GM18526 (cell line): ENCODE data around the gene IFT57.

Source experiments
- POLR2A ChIP-seq: IDR thresholded peaks from 3 replicates; pipeline ENCODE4 v1.6.1; 2011; ENCODE audit not compliant: insufficient read length; ENCODE audit errors: extremely low read depth

IFT57 gene

GRCh38 chr3:108223928-108224327 is 1.7 kb upstream of the IFT57 start:
- no peak for TF ChIP-seq POLR2A

- TF ChIP-seq POLR2A: no peak
These were observed 785 bp upstream of the IFT57 start for GRCh38 chr3:108222853-108223565.

GRCh38 chr3:108221393-108221792 is 831 bp downstream of the IFT57 start:
- TF ChIP-seq POLR2A: no peak

- TF ChIP-seq POLR2A: no peak
These were observed 2.9 kb downstream of the IFT57 start for GRCh38 chr3:108219336-108219735.

GRCh38 chr3:108218811-108219210 is 3.4 kb downstream of the IFT57 start:
- TF ChIP-seq POLR2A: no peak

GRCh38 chr3:108215871-108216270 is 6.4 kb downstream of the IFT57 start:
- no peak for TF ChIP-seq POLR2A

- TF ChIP-seq POLR2A: no peak
These were observed 12.6 kb downstream of the IFT57 start for GRCh38 chr3:108209579-108209978.

- no peak for TF ChIP-seq POLR2A
These were observed 13.4 kb downstream of the IFT57 start for GRCh38 chr3:108208831-108209230.

GRCh38 chr3:108202834-108203233 is 19.4 kb downstream of the IFT57 start:
- no peak for TF ChIP-seq POLR2A

- no peak for TF ChIP-seq POLR2A
These were observed 20.1 kb downstream of the IFT57 start for GRCh38 chr3:108202080-108202479.

GRCh38 chr3:108201258-108201657 is 21.0 kb downstream of the IFT57 start:
- no peak for TF ChIP-seq POLR2A

- no peak for TF ChIP-seq POLR2A
These were observed 21.6 kb downstream of the IFT57 start for GRCh38 chr3:108200578-108200977.

GRCh38 chr3:108200024-108200423 is 22.2 kb downstream of the IFT57 start:
- TF ChIP-seq POLR2A: no peak

GRCh38 chr3:108191394-108191793 is 30.8 kb downstream of the IFT57 start:
- TF ChIP-seq POLR2A: no peak

GRCh38 chr3:108190346-108190745 is 31.9 kb downstream of the IFT57 start:
- no peak for TF ChIP-seq POLR2A

- no peak for TF ChIP-seq POLR2A
These were observed 32.8 kb downstream of the IFT57 start for GRCh38 chr3:108189440-108189839.

- no peak for TF ChIP-seq POLR2A
These were observed 36.7 kb downstream of the IFT57 start for GRCh38 chr3:108185536-108185935.

GRCh38 chr3:108184824-108185223 is 37.4 kb downstream of the IFT57 start:
- TF ChIP-seq POLR2A: no peak

GRCh38 chr3:108183971-108184370 is 38.3 kb downstream of the IFT57 start:
- TF ChIP-seq POLR2A: no peak
